ACC112 (cell line): ENCODE measurements around the gene INTS3.

Experiments
- H2AFZ ChIP-seq: fragments of 200-600 bp; sonication (generic); one replicate; pipeline ENCODE4 v1.6.0; 2017; ENCODE audit warnings: antibody characterized with exemption, low read length; ENCODE audit not compliant: unreplicated experiment
- H3K27ac ChIP-seq: fragments of 200-600 bp; sonication (generic); 2 replicates; pipeline ENCODE4 v1.5.1; 2014; ENCODE audit warnings: low read depth, mild to moderate bottlenecking, antibody characterized with exemption, low read length, moderate library complexity
- H3K27me3 ChIP-seq: fragments of 200-600 bp; sonication (generic); 2 replicates; pipeline ENCODE4 v1.6.1; 2014; ENCODE audit warnings: mild to moderate bottlenecking, antibody characterized with exemption, low read length, moderate library complexity, mixed read lengths; ENCODE audit not compliant: insufficient read depth
- H3K36me3 ChIP-seq: fragments of 200-600 bp; sonication (generic); 2 replicates; pipeline ENCODE4 v1.6.1; 2016; ENCODE audit warnings: mild to moderate bottlenecking, antibody characterized with exemption, low read length, moderate library complexity, mixed read lengths; ENCODE audit not compliant: insufficient read depth
- H3K4me1 ChIP-seq: fragments of 200-600 bp; sonication (generic); one replicate; pipeline ENCODE4 v1.6.1; 2016; ENCODE audit warnings: low read length, mixed read lengths; ENCODE audit not compliant: insufficient read depth, unreplicated experiment, control insufficient read depth
- H3K4me3 ChIP-seq: fragments of 200-600 bp; sonication (generic); 2 replicates; pipeline ENCODE4 v1.5.1; 2014; ENCODE audit warnings: mild to moderate bottlenecking, low read depth, low read length
- H3K79me2 ChIP-seq: fragments of 200-600 bp; sonication (generic); one replicate; pipeline ENCODE4 v1.6.0; 2016; ENCODE audit warnings: low read length; ENCODE audit not compliant: control insufficient read depth, unreplicated experiment, insufficient read depth

Gene INTS3

DNA sequence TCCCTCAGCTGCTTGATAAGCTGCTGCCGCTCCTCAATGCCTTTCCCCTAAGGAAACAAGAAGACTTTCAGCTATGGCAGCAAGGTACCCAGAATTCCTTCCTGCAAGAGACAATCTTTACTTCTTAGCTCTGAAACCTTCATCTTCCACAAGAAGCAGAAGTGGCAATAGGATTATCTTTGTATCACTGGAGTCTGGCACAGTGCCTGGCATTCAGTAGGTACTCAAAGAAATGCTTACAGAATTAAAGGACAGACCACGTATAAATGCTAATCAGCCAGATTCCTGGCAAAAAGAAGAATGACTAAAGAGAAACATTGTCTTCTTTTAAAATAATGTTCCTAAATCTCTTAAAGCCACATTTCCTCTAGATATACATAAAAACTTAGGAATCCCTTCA is 91.0 kb downstream of the INTS3 start:
- peaks cover 13% of the 10 kb centered on the region; the same call in 1 of the 2 replicates for H3K36me3 ChIP-seq

More for the DNA sequence above, 91.0 kb downstream of the INTS3 start:
- H3K79me2 ChIP-seq = no peaks in the 10 kb centered on the region
- H3K4me1 ChIP-seq = no peaks in the 10 kb centered on the region
- no peak overlapping the region for H3K4me3 ChIP-seq
- H2AFZ ChIP-seq = no peak overlapping the region
- no peaks in the 10 kb centered on the region for H3K27me3 ChIP-seq
- H3K27ac ChIP-seq = no peak overlapping the region
